ENCODE results near the gene VPS26C.

The VPS26C gene

DNA sequence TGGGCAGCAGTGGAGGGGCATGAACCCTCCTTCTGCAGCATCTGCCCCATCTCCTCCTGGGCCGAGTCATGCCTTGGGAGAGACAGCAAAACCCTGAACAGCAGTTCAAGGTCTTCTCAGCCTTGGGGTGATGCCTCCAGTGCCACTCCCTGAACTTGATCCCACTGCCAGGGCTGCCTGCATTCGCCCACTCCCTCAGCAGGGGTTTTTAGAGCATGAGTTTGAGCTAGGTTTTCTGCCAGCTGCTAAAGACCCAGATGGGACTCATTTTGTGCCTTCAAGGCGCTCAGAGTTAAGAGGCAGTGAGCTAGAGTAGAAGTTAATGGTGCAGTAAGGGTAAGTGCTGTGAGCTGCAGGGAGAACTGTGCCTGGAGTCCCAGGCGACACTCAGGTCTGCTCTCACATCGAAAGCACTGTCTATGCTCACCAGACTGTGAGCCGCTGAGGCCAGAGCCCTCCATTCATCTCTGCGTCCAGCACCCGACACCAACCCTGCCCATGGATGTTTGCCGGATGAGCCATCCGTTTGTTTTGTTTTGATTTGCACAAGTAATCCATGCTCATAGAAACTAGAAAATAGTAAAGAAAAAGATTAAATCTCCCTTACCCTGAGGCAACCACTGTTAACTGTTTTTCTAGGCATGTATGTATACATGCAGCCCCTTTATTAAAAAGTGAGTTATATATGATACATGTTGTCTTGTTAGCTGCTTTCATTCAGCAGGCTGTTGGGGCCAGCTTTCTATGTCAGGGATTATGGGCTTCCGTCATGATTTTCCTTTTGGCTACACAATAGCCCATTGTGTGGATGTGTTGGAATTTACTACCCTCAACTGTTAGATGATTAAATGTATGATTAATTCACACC is 67.8 kb downstream of the VPS26C start:
- H3K4me1 ChIP-seq (ENCODE audit: control extremely low read depth in 1 of 4, control insufficient read depth in 4 of 4, insufficient read depth in 4 of 4, low read length in 3 of 4) = no peaks in the 10 kb centered on the region
- H3K27ac ChIP-seq (ENCODE audit: insufficient read depth in 1 of 2, low read depth in 1 of 2, low read length in 2 of 2, poor library complexity in 1 of 2, severe bottlenecking in 2 of 2) = no peak overlapping the region
- no peak for DNase-seq
- 99% methylated on average over 9 of the region's 11 CpGs for WGBS (ENCODE audit: insufficient coverage)
- H3K4me3 ChIP-seq (ENCODE audit: control insufficient read depth in 1 of 7, extremely low read depth in 1 of 7, insufficient read depth in 4 of 7, low read depth in 2 of 7, low read length in 6 of 7) = no peak overlapping the region
- no peaks in the 10 kb centered on the region for H3K9me3 ChIP-seq (ENCODE audit: control extremely low read depth in 1 of 5, control insufficient read depth in 4 of 5, insufficient read depth in 2 of 5, low read depth in 1 of 5, low read length in 4 of 5)
- H3K36me3 ChIP-seq (ENCODE audit: control insufficient read depth in 4 of 4, insufficient read depth in 4 of 4, low read length in 3 of 4) = peaks cover 25 to 85% (median 52%) of the 10 kb centered on the region in 4 experiments
- ChIA-PET CTCF (interaction anchor here (0.7 kb wide), 1 partner anchor 122 kb away, joined by 3 read pairs; no protein-coding TSS in a partner anchor), POLR2A (no interaction called here)
- no peaks in the 10 kb centered on the region for H3K27me3 ChIP-seq (replicated peaks in 2 of 5; ENCODE audit: control insufficient read depth in 4 of 5, insufficient read depth in 5 of 5, low read length in 4 of 5)

DNA sequence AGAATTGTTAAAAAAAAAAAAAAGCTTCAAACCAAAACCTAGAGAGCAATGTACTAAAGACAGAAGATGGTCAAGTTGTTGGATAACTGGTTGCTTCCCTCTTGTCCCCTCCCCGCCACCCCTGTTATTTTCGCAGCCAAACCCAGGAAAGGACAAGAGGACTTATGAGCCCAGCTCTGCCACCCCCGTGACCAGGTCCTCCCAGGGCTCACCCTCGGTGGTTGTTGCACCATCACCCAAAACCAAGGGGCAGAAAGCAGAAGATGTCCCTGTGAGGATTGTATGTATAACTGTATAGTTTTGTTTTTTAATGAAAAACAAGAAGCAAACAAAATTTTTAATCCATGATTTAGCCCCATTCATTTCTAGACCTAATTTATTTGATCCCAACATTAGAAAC is 69.4 kb downstream of the VPS26C start:
- Histone ChIP-seq H3K36me3 (ENCODE audit: control insufficient read depth in 4 of 4, insufficient read depth in 4 of 4, low read length in 3 of 4) (peaks cover 20 to 93% (median 59%) of the 10 kb centered on the region in 4 experiments), H3K4me1 (ENCODE audit: control extremely low read depth in 1 of 4, control insufficient read depth in 4 of 4, insufficient read depth in 4 of 4, low read length in 3 of 4) (no peaks in the 10 kb centered on the region), H3K27ac (ENCODE audit: insufficient read depth in 1 of 2, low read depth in 1 of 2, low read length in 2 of 2, poor library complexity in 1 of 2, severe bottlenecking in 2 of 2) (no peak overlapping the region), H3K9me3 (ENCODE audit: control extremely low read depth in 1 of 5, control insufficient read depth in 4 of 5, insufficient read depth in 2 of 5, low read depth in 1 of 5, low read length in 4 of 5) (no peaks in the 10 kb centered on the region), H3K27me3 (replicated peaks in 2 of 5; ENCODE audit: control insufficient read depth in 4 of 5, insufficient read depth in 5 of 5, low read length in 4 of 5) (no peaks in the 10 kb centered on the region), H3K4me3 (ENCODE audit: control insufficient read depth in 1 of 7, extremely low read depth in 1 of 7, insufficient read depth in 4 of 7, low read depth in 2 of 7, low read length in 6 of 7) (no peak overlapping the region)
- CTCF ChIA-PET = interaction anchor here (0.7 kb wide), 1 partner anchor 151 kb away, joined by 3 read pairs; no protein-coding TSS in a partner anchor
- DNase-seq = no peak
- 100% methylated on average over 2 of the region's 4 CpGs for WGBS (ENCODE audit: insufficient coverage)
- POLR2A ChIA-PET = interaction anchor here (1.0 kb wide), 1 partner anchor 26 kb away, joined by 5 read pairs; no protein-coding TSS in a partner anchor

DNA sequence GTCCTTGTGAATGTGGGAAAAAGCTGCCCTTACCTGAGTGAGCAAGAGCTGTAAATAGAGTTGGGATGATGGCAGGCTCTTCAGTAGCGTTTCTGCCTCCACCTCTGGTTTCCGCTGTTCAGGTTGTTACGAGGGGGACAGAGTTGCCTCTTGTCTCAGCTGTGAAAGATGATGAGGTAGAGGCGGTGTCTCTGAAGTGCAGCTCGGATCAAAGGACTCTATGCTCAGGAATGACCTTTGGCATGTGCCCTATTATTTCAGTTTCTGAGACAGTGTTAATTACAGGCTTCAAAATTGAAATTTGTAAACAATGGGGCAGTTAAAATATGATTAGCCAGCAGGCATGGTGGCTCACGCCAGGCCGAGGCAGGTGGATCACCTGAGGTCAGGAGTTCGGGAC is 70.3 kb downstream of the VPS26C start:
- H3K27ac ChIP-seq (ENCODE audit: insufficient read depth in 1 of 2, low read depth in 1 of 2, low read length in 2 of 2, poor library complexity in 1 of 2, severe bottlenecking in 2 of 2) = no peak overlapping the region
- WGBS (ENCODE audit: insufficient coverage) = 98% methylated on average over 7 of the region's 8 CpGs

DNA sequence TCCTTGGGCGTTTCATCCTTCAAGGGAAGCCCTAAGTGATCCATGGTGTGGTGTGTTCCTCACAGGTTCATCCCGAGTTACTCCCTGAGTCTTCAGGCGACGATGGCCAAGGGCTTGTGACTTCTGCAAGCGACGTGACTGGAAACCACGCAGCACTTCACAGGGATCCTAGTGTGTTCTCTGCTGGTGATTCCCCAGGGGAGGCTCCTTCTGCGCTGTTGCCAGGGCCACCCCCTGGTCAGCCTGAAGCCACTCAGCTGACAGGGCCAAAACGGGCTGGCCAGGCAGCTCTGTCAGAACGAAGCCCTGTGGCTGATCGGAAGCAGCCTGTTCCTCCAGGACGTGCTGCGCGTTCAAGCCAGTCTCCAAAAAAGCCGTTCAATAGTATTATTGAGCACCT is 71.5 kb downstream of the VPS26C start:
- ChIA-PET CTCF (no interaction called here), POLR2A (no interaction called here)
- H3K36me3 ChIP-seq (ENCODE audit: control insufficient read depth in 4 of 4, insufficient read depth in 4 of 4, low read length in 3 of 4) = peaks cover 12 to 92% (median 54%) of the 10 kb centered on the region in 4 experiments
- no peak for DNase-seq
- H3K9me3 ChIP-seq (ENCODE audit: control extremely low read depth in 1 of 5, control insufficient read depth in 4 of 5, insufficient read depth in 2 of 5, low read depth in 1 of 5, low read length in 4 of 5) = no peaks in the 10 kb centered on the region
- H3K4me3 ChIP-seq (ENCODE audit: control insufficient read depth in 1 of 7, extremely low read depth in 1 of 7, insufficient read depth in 4 of 7, low read depth in 2 of 7, low read length in 6 of 7) = no peak overlapping the region
- no peaks in the 10 kb centered on the region for H3K27me3 ChIP-seq (replicated peaks in 2 of 5; ENCODE audit: control insufficient read depth in 4 of 5, insufficient read depth in 5 of 5, low read length in 4 of 5)
- 98% methylated on average over 14 of the region's 15 CpGs for WGBS (ENCODE audit: insufficient coverage)
- no peaks in the 10 kb centered on the region for H3K4me1 ChIP-seq (ENCODE audit: control extremely low read depth in 1 of 4, control insufficient read depth in 4 of 4, insufficient read depth in 4 of 4, low read length in 3 of 4)
- H3K27ac ChIP-seq (ENCODE audit: insufficient read depth in 1 of 2, low read depth in 1 of 2, low read length in 2 of 2, poor library complexity in 1 of 2, severe bottlenecking in 2 of 2) = no peak overlapping the region

More for the DNA sequence above, 70.3 kb downstream of the VPS26C start:
- ChIA-PET CTCF (no interaction called here), POLR2A (no interaction called here)
- no peak for DNase-seq
- H3K4me3 ChIP-seq (ENCODE audit: control insufficient read depth in 1 of 7, extremely low read depth in 1 of 7, insufficient read depth in 4 of 7, low read depth in 2 of 7, low read length in 6 of 7) = no peak overlapping the region
- no peaks in the 10 kb centered on the region for H3K4me1 ChIP-seq (ENCODE audit: control extremely low read depth in 1 of 4, control insufficient read depth in 4 of 4, insufficient read depth in 4 of 4, low read length in 3 of 4)
- peaks cover 20 to 94% (median 59%) of the 10 kb centered on the region in 4 experiments for H3K36me3 ChIP-seq (ENCODE audit: control insufficient read depth in 4 of 4, insufficient read depth in 4 of 4, low read length in 3 of 4)
- H3K27me3 ChIP-seq (replicated peaks in 2 of 5; ENCODE audit: control insufficient read depth in 4 of 5, insufficient read depth in 5 of 5, low read length in 4 of 5) = no peaks in the 10 kb centered on the region
- no peaks in the 10 kb centered on the region for H3K9me3 ChIP-seq (ENCODE audit: control extremely low read depth in 1 of 5, control insufficient read depth in 4 of 5, insufficient read depth in 2 of 5, low read depth in 1 of 5, low read length in 4 of 5)

DNA sequence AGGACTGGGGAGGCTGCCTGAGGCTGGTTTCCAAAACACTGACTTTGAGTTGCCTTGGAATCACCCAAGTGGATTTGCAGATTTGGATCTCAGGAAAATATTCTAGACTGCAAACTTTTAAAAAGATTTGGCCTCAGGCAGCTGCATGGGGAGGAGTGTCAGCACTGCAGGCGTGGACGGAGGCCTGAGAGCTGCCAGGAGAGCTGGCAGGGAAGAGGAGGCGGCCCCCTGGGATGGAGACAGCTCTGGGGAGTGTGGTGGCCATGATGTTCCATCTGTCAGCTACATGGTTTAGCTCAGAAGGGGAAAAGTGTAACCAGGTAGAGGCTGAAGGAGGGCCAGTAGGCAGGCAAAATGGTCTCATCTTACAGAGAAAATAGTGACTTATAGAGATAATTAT is 72.1 kb downstream of the VPS26C start:
- H3K36me3 ChIP-seq (ENCODE audit: control insufficient read depth in 4 of 4, insufficient read depth in 4 of 4, low read length in 3 of 4) = peaks cover 11 to 92% (median 50%) of the 10 kb centered on the region in 4 experiments

DNA sequence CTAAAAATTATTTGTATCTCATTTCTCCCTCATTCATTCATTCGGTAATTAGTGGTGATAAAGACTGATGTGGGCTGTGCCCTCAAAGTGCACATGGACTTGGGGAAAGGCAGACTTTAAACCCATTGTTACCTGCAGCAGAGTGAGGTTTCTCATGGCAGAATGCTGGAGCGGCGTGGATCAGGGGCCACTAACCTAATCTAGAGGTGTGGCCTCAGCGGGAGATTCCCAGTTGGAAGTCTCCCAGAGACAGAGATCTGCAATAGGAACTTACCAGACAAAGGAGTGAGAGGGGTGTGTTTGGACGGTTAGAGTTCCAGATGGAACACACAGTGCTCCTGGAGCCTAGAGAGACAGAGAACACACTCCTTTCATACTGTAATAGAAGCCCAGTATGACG is 73.5 kb downstream of the VPS26C start:
- WGBS (ENCODE audit: insufficient coverage) = 100% methylated on average over 4 of the region's 6 CpGs

More for the DNA sequence above, 72.1 kb downstream of the VPS26C start:
- H3K4me3 ChIP-seq (ENCODE audit: control insufficient read depth in 1 of 7, extremely low read depth in 1 of 7, insufficient read depth in 4 of 7, low read depth in 2 of 7, low read length in 6 of 7) = no peak overlapping the region
- POLR2A ChIA-PET = no interaction called here
- H3K27me3 ChIP-seq (replicated peaks in 2 of 5; ENCODE audit: control insufficient read depth in 4 of 5, insufficient read depth in 5 of 5, low read length in 4 of 5) = no peaks in the 10 kb centered on the region
- H3K4me1 ChIP-seq (ENCODE audit: control extremely low read depth in 1 of 4, control insufficient read depth in 4 of 4, insufficient read depth in 4 of 4, low read length in 3 of 4) = no peaks in the 10 kb centered on the region
- WGBS (ENCODE audit: insufficient coverage) = 100% methylated on average over 3 of the region's 3 CpGs
- H3K27ac ChIP-seq (ENCODE audit: insufficient read depth in 1 of 2, low read depth in 1 of 2, low read length in 2 of 2, poor library complexity in 1 of 2, severe bottlenecking in 2 of 2) = no peak overlapping the region
- no peaks in the 10 kb centered on the region for H3K9me3 ChIP-seq (ENCODE audit: control extremely low read depth in 1 of 5, control insufficient read depth in 4 of 5, insufficient read depth in 2 of 5, low read depth in 1 of 5, low read length in 4 of 5)
- CTCF ChIA-PET = no interaction called here
- DNase-seq = no peak

DNA sequence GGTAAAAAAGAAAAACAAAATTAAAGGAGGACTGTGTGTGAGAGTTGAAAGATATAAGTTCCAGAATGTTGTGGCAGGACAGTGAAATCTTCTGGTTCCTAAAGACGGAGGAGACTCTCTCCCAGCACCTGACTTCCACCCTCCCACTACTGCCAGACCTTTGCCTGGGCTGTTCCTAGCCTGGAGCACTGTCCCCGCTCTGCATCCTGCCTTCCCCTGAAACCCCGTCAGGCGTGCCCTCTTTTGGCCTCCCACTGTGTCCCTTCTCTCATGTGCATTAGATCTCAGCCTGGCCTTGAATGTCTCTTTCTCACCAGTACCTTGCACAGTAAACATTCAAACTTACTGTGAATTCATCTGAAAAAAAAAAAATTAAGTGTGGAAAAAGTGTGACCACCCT is 74.1 kb downstream of the VPS26C start:
- H3K4me1 ChIP-seq (ENCODE audit: control extremely low read depth in 1 of 4, control insufficient read depth in 4 of 4, insufficient read depth in 4 of 4, low read length in 3 of 4) = no peaks in the 10 kb centered on the region
- no peak overlapping the region for H3K4me3 ChIP-seq (ENCODE audit: control insufficient read depth in 1 of 7, extremely low read depth in 1 of 7, insufficient read depth in 4 of 7, low read depth in 2 of 7, low read length in 6 of 7)
- peaks cover 7 to 92% (median 47%) of the 10 kb centered on the region in 4 experiments for H3K36me3 ChIP-seq (ENCODE audit: control insufficient read depth in 4 of 4, insufficient read depth in 4 of 4, low read length in 3 of 4)
- no peaks in the 10 kb centered on the region for H3K27me3 ChIP-seq (replicated peaks in 2 of 5; ENCODE audit: control insufficient read depth in 4 of 5, insufficient read depth in 5 of 5, low read length in 4 of 5)
- ChIA-PET POLR2A (interaction anchor here (0.7 kb wide), 1 partner anchor 358 kb away, joined by 3 read pairs; no protein-coding TSS in a partner anchor), CTCF (no interaction called here)
- 72% methylated on average over 4 of the region's 4 CpGs for WGBS (ENCODE audit: insufficient coverage)
- H3K9me3 ChIP-seq (ENCODE audit: control extremely low read depth in 1 of 5, control insufficient read depth in 4 of 5, insufficient read depth in 2 of 5, low read depth in 1 of 5, low read length in 4 of 5) = no peaks in the 10 kb centered on the region
- no peak for DNase-seq
- H3K27ac ChIP-seq (ENCODE audit: insufficient read depth in 1 of 2, low read depth in 1 of 2, low read length in 2 of 2, poor library complexity in 1 of 2, severe bottlenecking in 2 of 2) = no peak overlapping the region

More for the DNA sequence above, 73.5 kb downstream of the VPS26C start:
- no peak overlapping the region for H3K27ac ChIP-seq (ENCODE audit: insufficient read depth in 1 of 2, low read depth in 1 of 2, low read length in 2 of 2, poor library complexity in 1 of 2, severe bottlenecking in 2 of 2)
- H3K27me3 ChIP-seq (replicated peaks in 2 of 5; ENCODE audit: control insufficient read depth in 4 of 5, insufficient read depth in 5 of 5, low read length in 4 of 5) = no peaks in the 10 kb centered on the region
- ChIA-PET CTCF (no interaction called here), POLR2A (interaction anchor here (0.7 kb wide), 1 partner anchor 357 kb away, joined by 3 read pairs; no protein-coding TSS in a partner anchor)
- no peaks in the 10 kb centered on the region for H3K9me3 ChIP-seq (ENCODE audit: control extremely low read depth in 1 of 5, control insufficient read depth in 4 of 5, insufficient read depth in 2 of 5, low read depth in 1 of 5, low read length in 4 of 5)
- no peak for DNase-seq
- no peaks in the 10 kb centered on the region for H3K4me1 ChIP-seq (ENCODE audit: control extremely low read depth in 1 of 4, control insufficient read depth in 4 of 4, insufficient read depth in 4 of 4, low read length in 3 of 4)
- peaks cover 10 to 92% (median 46%) of the 10 kb centered on the region in 4 experiments for H3K36me3 ChIP-seq (ENCODE audit: control insufficient read depth in 4 of 4, insufficient read depth in 4 of 4, low read length in 3 of 4)
- no peak overlapping the region for H3K4me3 ChIP-seq (ENCODE audit: control insufficient read depth in 1 of 7, extremely low read depth in 1 of 7, insufficient read depth in 4 of 7, low read depth in 2 of 7, low read length in 6 of 7)

All from common myeloid progenitor, CD34-positive (primary cell).